Peyer's patch (tissue), 4 donors: Measurements from ENCODE around the gene ARMH4.

Experiments
- POLR2A ChIP-seq, 2 donors: fragments of 450-650 bp; IDR thresholded peaks; one replicate each; pipeline ENCODE4 v1.5.1; 2017; ENCODE audit warnings: antibody characterized with exemption in 2 of 2, mild to moderate bottlenecking in 2 of 2, moderate library complexity in 2 of 2
- TF ChIP-seq, protein P1 (sequence below), 6 experiments: fragments of 450-650 bp in 4 of 6; fragments of 200-600 bp in 2 of 6; sonication (generic) in 1 of 6; IDR thresholded peaks; one replicate each; pipeline ENCODE4 v1.5.1; 2017 to 2019; ENCODE audit warnings: antibody characterized with exemption in 6 of 6, mild to moderate bottlenecking in 3 of 6, moderate library complexity in 1 of 6

- TF ChIP-seq, protein P1, sequence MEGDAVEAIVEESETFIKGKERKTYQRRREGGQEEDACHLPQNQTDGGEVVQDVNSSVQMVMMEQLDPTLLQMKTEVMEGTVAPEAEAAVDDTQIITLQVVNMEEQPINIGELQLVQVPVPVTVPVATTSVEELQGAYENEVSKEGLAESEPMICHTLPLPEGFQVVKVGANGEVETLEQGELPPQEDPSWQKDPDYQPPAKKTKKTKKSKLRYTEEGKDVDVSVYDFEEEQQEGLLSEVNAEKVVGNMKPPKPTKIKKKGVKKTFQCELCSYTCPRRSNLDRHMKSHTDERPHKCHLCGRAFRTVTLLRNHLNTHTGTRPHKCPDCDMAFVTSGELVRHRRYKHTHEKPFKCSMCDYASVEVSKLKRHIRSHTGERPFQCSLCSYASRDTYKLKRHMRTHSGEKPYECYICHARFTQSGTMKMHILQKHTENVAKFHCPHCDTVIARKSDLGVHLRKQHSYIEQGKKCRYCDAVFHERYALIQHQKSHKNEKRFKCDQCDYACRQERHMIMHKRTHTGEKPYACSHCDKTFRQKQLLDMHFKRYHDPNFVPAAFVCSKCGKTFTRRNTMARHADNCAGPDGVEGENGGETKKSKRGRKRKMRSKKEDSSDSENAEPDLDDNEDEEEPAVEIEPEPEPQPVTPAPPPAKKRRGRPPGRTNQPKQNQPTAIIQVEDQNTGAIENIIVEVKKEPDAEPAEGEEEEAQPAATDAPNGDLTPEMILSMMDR (IDR thresholded peaks at IDR 0.05), result no peak
- no peak for TF ChIP-seq POLR2A (IDR thresholded peaks at IDR 0.05)
Measured at GRCh38 chr14:57999979-58000378, 152.0 kb downstream of the ARMH4 start.
